Mucosa of rectum (tissue), 2 donors: ENCODE results near the gene ARHGAP8.

Experiments used
- H3K27ac ChIP-seq, 2 donors: one replicate each; pipeline ENCODE4 v1.7.0; 2013; ENCODE audit warnings: inconsistent platforms in 2 of 2, low read depth in 2 of 2, low read length in 2 of 2
- H3K27me3 ChIP-seq, 2 donors: one replicate each; pipeline ENCODE4 v1.7.0; 2013; ENCODE audit warnings: low read length in 2 of 2; ENCODE audit not compliant: control insufficient read depth in 2 of 2, insufficient read depth in 2 of 2
- H3K36me3 ChIP-seq, 2 donors: one replicate each; pipeline ENCODE4 v1.7.0; 2013; ENCODE audit warnings: low read length in 2 of 2; ENCODE audit not compliant: control insufficient read depth in 2 of 2, insufficient read depth in 2 of 2
- H3K4me1 ChIP-seq, 2 donors: one replicate each; pipeline ENCODE4 v1.7.0; 2013; ENCODE audit warnings: low read length in 2 of 2, mild to moderate bottlenecking in 1 of 2; ENCODE audit not compliant: control insufficient read depth in 2 of 2, insufficient read depth in 2 of 2
- H3K4me3 ChIP-seq, 2 donors: one replicate each; pipeline ENCODE4 v1.7.0; 2013; ENCODE audit warnings: low read length in 2 of 2
- H3K9ac ChIP-seq, 2 donors: one replicate each; pipeline ENCODE4 v1.7.0; 2013; ENCODE audit warnings: low read length in 2 of 2, low read depth in 1 of 2, mild to moderate bottlenecking in 1 of 2
- H3K9me3 ChIP-seq, 2 donors: one replicate each; pipeline ENCODE4 v1.7.0; 2013; ENCODE audit warnings: low read length in 2 of 2; ENCODE audit not compliant: control insufficient read depth in 2 of 2
- donor health status: healthy.
- donor health status: Normal muscosa, but diverticular disease.

ARHGAP8 gene

DNA sequence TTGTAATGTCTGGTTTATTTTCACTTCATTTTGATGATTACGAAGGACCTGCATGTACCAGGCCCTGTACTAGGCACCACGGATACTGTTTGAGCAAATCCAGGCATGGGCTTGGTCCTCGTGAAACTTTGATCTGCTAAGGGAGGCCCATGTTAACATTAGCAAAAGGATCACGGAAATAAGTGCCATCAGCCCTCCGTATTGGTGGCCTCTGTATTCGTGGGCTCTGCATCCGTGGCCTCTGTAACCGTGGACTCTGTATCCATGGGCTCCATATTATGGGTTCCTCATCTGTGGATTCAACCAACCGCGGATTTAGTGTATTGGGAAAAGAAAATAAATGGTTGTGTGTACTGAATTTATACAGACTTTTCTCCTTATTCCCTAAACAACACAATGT lies 8.7 kb downstream of the ARHGAP8 start:
- Histone ChIP-seq H3K9me3 (no peaks in the 10 kb centered on the region), H3K4me1 (peaks cover 16 to 24% of the 10 kb centered on the region in 2 donors), H3K27ac (no peak overlapping the region), H3K4me3 (no peak overlapping the region), H3K9ac (no peak overlapping the region), H3K27me3 (no peaks in the 10 kb centered on the region), H3K36me3 (no peaks in the 10 kb centered on the region)

DNA sequence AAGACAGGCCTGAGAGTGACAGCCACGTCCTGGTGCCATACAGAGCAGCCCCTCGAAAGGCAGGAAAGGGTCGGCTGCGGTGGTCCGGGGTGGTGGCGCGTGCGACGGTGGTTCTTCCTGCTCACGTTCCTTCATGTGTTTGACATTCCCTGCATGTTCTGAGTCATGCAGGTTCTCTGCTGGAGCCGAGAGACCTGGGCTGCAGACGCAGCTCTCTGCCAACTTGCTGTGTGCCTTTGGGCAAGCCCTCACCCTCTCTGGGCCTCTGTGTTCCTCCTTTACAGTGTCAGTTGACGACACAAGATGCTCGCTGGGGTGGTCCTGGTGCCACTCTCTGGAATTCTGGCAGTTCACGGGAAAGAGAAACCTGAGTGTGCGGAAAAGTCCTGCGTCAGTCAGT lies 12.0 kb downstream of the ARHGAP8 start:
- Histone ChIP-seq H3K27ac (no peak overlapping the region), H3K27me3 (no peaks in the 10 kb centered on the region), H3K36me3 (no peaks in the 10 kb centered on the region), H3K9ac (no peak overlapping the region), H3K9me3 (no peaks in the 10 kb centered on the region), H3K4me1 (peaks cover 6% of the 10 kb centered on the region in 2 donors), H3K4me3 (no peak overlapping the region)

DNA sequence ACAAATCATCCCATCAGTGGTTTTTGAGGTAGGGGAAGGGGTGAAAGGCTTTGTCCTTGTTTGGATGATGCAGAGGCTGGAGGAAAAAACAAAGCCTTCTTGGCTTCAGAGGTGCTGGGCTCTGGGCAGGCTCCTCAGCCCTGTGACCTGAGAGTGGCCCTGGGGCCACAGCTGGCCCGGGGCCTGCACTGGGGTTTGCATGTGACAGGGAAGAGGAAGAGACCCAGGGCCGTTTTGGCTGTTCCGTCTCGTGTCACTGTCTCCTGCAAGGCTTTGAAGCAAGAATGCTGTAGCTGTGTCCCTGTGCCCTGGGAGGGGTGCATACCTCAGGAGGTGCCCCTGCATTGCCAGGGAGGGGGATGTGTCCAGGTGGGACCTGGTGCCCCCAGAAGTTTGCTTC lies 12.6 kb downstream of the ARHGAP8 start:
- H3K36me3 ChIP-seq = no peaks in the 10 kb centered on the region
- no peaks in the 10 kb centered on the region for H3K9me3 ChIP-seq
- no peak overlapping the region for H3K27ac ChIP-seq

DNA sequence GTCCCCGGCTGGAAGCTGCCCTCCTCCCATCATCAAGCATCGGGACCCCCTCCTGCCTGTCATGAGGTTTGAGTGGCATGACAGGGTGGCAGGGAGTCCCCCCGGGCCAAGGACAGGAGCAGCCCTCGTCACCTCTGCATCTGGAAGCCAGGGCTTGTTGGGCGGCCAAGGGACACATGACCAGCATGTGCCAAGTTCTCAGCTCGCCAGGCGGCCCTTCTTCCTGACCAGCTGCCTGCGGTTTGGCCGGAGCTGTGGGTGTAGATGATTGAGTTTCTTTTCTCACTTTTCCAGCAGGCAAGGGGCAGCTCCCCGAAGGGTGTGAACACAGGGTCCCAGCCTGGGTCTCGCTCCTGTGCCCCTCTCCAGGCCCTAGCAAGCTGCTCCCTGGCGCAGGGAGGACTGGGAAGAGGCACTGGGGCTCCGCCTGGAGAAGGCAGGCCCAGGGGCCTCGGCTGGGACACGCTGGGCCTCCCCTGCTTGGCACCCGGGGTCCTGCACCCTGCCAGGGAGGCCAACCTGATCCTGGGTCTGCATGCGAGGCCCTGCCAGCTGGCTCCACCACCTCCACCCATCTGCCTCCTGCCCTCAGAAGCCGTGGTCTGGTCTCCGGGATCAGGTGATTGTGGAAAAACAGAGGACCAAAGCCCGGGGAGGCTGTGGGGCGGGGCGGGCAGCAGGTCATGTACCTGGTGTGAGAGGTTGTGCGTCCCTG lies 13.4 kb downstream of the ARHGAP8 start:
- H3K36me3 ChIP-seq = no peaks in the 10 kb centered on the region
- no peaks in the 10 kb centered on the region for H3K4me1 ChIP-seq
- no peak overlapping the region for H3K4me3 ChIP-seq
- no peaks in the 10 kb centered on the region for H3K9me3 ChIP-seq
- no peak overlapping the region for H3K27ac ChIP-seq
- no peaks in the 10 kb centered on the region for H3K27me3 ChIP-seq
- no peak overlapping the region for H3K9ac ChIP-seq

More for the DNA sequence above, 12.6 kb downstream of the ARHGAP8 start:
- no peaks in the 10 kb centered on the region for H3K27me3 ChIP-seq
- H3K4me3 ChIP-seq = no peak overlapping the region
- H3K9ac ChIP-seq = no peak overlapping the region
- peaks cover under 1% of the 10 kb centered on the region in 2 donors for H3K4me1 ChIP-seq

DNA sequence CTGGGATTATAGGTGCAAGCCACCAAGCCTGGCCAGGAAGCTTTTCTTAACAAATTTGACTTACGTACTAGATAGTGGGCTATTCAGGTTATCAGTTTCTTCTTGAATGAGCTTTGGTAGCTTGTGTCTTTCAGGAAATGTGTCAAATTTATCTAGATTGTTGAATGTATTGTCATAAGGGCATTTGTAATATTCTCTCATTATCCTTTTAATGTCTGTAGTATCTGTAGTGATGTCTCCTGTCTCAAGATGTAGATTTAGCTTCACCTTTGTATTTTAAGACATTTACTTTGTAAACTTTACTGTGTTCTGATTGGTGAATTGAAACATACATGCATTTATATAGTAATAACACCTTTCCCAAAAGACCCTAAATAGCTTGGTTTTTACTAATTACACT lies 20.7 kb downstream of the ARHGAP8 start:
- Histone ChIP-seq H3K9me3 (no peaks in the 10 kb centered on the region), H3K27me3 (no peaks in the 10 kb centered on the region), H3K27ac (peak overlapping the region in 1 of 2 donors; percentile 63), H3K4me1 (peaks cover 9 to 22% of the 10 kb centered on the region in 2 donors), H3K9ac (no peak overlapping the region), H3K36me3 (no peaks in the 10 kb centered on the region), H3K4me3 (no peak overlapping the region)

DNA sequence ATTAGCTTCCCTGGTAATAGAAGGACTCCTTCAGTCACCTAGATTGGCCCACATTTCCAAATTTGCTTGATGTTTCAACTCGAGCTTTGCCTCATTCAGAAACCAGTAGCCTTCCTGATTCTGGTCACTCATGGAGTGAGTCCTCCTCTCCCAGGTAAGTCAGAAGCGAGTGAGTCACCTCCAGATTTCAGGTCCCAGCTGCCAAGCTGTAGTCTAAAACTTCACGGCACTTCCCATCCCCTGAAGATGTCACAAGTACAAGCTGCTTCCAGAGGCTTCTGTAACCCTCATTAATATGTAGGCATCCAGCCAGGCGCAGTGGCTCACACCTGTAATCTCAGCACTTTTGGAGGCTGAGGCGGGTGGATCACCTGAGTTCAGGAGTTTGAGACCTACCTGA lies 23.5 kb downstream of the ARHGAP8 start:
- Histone ChIP-seq H3K9me3 (no peaks in the 10 kb centered on the region), H3K4me3 (no peak overlapping the region), H3K27me3 (no peaks in the 10 kb centered on the region), H3K27ac (no peak overlapping the region), H3K9ac (no peak overlapping the region), H3K4me1 (peaks cover 9 to 22% of the 10 kb centered on the region in 2 donors), H3K36me3 (no peaks in the 10 kb centered on the region)

DNA sequence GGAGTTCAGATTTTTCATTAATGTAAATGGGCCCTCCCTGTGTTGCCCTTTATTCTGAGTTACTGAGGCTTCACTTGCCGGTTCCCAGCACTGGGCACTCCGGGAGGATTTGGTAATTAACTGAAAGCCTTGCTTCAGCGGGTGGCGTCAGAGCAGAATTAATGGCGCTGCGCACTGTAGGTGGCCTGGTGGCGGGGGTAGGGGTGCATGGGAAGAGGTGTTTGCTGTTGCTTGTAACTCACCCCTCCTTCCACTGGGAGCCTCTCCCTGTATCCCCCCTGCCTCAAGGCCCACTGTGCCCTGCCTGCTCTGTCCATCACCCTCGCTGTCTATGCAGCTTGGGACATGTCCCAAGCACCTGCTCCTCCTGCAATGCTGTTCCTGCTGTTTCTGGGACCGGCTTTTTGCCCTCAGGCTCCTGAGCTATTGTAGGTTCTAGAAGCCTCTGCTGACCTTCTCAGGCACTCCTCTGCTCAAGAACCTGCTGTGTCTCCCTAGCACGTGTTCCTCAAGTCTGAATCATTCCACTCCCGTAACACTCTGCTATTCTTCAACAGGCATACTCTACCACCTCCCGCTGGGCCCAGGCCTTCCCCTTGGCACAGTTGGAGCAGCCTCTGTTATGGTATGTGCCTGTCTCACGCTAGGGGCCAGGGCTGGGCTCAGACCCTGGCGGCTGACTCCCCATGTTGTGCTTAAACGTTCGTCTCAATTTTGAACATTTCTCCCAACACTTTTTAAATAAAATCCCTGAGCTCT lies 24.4 kb downstream of the ARHGAP8 start:
- Histone ChIP-seq H3K36me3 (no peaks in the 10 kb centered on the region), H3K27ac (peak overlapping the region; percentile 73 to 83), H3K9me3 (no peaks in the 10 kb centered on the region), H3K9ac (no peak overlapping the region), H3K27me3 (no peaks in the 10 kb centered on the region), H3K4me1 (peaks cover 9 to 22% of the 10 kb centered on the region in 2 donors), H3K4me3 (no peak overlapping the region)

DNA sequence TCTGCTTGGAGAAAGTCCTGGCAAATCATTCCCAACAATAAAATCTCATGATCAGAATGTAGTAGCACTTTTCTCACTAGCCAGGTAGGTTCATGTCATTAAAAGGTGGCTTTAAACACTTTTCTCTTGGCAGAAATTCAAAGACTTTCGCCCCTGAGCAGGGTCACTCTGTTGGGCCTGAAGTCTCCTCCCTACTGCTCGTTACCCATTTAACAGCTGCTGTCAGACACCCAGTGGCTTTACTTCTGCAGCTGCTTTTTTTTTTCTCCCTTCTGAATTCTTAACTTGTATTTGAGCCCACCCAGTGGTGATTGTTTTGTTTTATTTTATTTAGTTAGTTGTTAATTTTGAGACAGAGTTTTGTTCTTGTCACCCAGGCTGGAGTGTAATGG lies 25.0 kb downstream of the ARHGAP8 start:
- H3K9ac ChIP-seq = no peak overlapping the region

DNA sequence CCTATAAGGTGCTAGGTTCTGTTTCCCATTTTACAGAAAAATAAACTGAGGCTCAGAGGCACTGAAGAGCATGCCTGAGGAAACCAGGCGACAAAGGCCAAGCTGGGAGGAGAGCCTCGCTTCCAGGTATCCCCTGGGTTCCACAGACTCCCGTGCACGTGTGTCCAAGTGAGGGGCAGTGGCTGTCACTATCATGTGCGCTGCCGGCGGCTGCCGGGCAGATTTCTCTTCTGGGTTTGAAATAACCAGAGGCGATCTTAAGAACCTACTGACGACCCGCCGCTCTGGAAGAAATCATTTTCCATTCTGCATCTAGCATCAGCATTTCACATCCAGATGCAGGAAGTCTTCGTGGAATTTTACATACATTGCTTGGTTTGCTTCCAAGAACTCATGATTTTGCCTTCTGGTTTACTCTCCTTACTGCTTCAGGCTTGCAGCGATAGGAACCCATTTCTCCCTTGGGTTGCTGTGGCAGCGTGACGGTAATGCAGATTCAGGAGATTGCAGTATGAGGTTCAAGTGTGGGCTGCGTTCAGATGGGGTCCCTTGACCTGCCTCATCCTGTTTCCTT lies 28.6 kb downstream of the ARHGAP8 start:
- no peaks in the 10 kb centered on the region for H3K9me3 ChIP-seq
- no peaks in the 10 kb centered on the region for H3K36me3 ChIP-seq
- no peak overlapping the region for H3K4me3 ChIP-seq
- no peak overlapping the region for H3K27ac ChIP-seq
- peaks cover 9 to 15% of the 10 kb centered on the region in 2 donors for H3K4me1 ChIP-seq
- no peaks in the 10 kb centered on the region for H3K27me3 ChIP-seq
- H3K9ac ChIP-seq = no peak overlapping the region

More for the DNA sequence above, 25.0 kb downstream of the ARHGAP8 start:
- H3K36me3 ChIP-seq = no peaks in the 10 kb centered on the region
- H3K4me1 ChIP-seq = peaks cover 9 to 22% of the 10 kb centered on the region in 2 donors
- no peaks in the 10 kb centered on the region for H3K27me3 ChIP-seq
- peak overlapping the region; percentile 73 to 83 for H3K27ac ChIP-seq
- no peaks in the 10 kb centered on the region for H3K9me3 ChIP-seq
- H3K4me3 ChIP-seq = no peak overlapping the region

DNA sequence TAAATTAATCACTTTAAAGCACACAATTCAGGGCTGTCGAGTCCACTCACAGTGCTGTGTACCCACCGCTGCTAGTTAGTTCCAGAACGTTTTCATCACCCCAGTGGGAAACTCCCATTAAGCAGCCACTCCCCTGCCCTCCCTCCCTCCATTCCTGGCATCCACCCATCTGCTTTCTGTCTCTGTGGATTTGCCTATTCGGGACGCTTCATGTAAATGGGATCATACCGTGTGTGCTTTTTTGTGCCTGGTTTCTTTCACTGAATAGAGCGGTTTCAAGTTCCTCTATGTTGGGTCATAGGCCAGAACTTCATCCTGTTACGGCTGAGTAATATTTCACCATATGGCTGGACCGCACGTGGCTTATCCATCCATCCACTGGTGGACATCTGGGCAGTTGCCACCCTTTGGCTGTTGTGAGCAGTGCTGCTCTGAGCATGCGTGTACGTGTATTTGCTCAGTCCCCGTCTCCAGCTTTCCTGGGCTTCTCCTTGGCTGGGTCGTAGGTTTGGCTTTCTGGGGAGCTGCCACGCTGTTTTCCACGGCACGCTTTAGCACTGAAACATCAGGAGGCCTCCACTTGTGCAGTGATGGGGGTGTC lies 30.1 kb downstream of the ARHGAP8 start:
- Histone ChIP-seq H3K4me3 (no peak overlapping the region), H3K27me3 (no peaks in the 10 kb centered on the region), H3K27ac (no peak overlapping the region), H3K36me3 (no peaks in the 10 kb centered on the region), H3K9me3 (no peaks in the 10 kb centered on the region), H3K9ac (no peak overlapping the region), H3K4me1 (peaks cover 0 to 4% of the 10 kb centered on the region in 2 donors)
